Epithelial cell of proximal tubule (primary cell): ENCODE data around the gene ACAD9. TPM values are rescaled to one million over a fixed set of nuclear protein-coding genes. Genes with fewer than 3 reads are reported as not detected.

ENCODE experiments used
- DNase-seq: peaks from one replicate; pipeline ENCODE4 v3.0.0-alpha.2; 2011; ENCODE audit warnings: low read depth
- H3K4me3 ChIP-seq: 2 replicates; pipeline ENCODE4 v1.5.1; 2011; ENCODE audit warnings: low read depth, mild to moderate bottlenecking, low read length
- CTCF ChIP-seq: conservative IDR thresholded peaks from 2 replicates; pipeline ENCODE4 v1.5.1; 2012; ENCODE audit warnings: low read depth, mild to moderate bottlenecking, low read length
- total RNA-seq: library from RNA; depleted of rRNA; stranded (reverse); fragments of >200 nt; gene quantifications from 2 replicates; pipeline ENCODE4 v1.2.3, GENCODE V29; 2015

Gene ACAD9
- total RNA-seq, 1 donor from 2014 or later, result 42.8 TPM

GRCh38 chr3:128902426-128902825 lies 23.0 kb downstream of the ACAD9 start:
- DNase-seq, result no peak
- H3K4me3 ChIP-seq, result no peak overlapping the region
- no peak for TF ChIP-seq CTCF

GRCh38 chr3:128903501-128903900 lies 24.1 kb downstream of the ACAD9 start:
- no peak overlapping the region for H3K4me3 ChIP-seq
- no peak for DNase-seq
- no peak for TF ChIP-seq CTCF

GRCh38 chr3:128906031-128906803 lies 26.8 kb downstream of the ACAD9 start:
- no peak overlapping the region for H3K4me3 ChIP-seq
- DNase-seq, result no peak
- no peak for TF ChIP-seq CTCF

- TF ChIP-seq CTCF, result no peak
Measured at GRCh38 chr3:128906804-128907525, 27.5 kb downstream of the ACAD9 start.

GRCh38 chr3:128907706-128908445 lies 28.5 kb downstream of the ACAD9 start:
- H3K4me3 ChIP-seq, result no peak overlapping the region
- no peak for DNase-seq
- no peak for TF ChIP-seq CTCF

More at GRCh38 chr3:128906804-128907525, 27.5 kb downstream of the ACAD9 start:
- H3K4me3 ChIP-seq, result no peak overlapping the region
- DNase-seq, result no peak

GRCh38 chr3:128908951-128909350 lies 29.5 kb downstream of the ACAD9 start:
- DNase-seq, result no peak
- no peak overlapping the region for H3K4me3 ChIP-seq
- TF ChIP-seq CTCF, result no peak
